ENCODE results near the gene MSN.
A peak's percentile ranks its signal among the peaks of the same experiment; 100 is the strongest.

MSN gene

GRCh38 chrX:65674204-65674893, 6.9 kb downstream of the MSN start:
- DNase-seq = no peak

GRCh38 chrX:65677954-65678469, 10.6 kb downstream of the MSN start:
- DNase-seq = no peak

DNA sequence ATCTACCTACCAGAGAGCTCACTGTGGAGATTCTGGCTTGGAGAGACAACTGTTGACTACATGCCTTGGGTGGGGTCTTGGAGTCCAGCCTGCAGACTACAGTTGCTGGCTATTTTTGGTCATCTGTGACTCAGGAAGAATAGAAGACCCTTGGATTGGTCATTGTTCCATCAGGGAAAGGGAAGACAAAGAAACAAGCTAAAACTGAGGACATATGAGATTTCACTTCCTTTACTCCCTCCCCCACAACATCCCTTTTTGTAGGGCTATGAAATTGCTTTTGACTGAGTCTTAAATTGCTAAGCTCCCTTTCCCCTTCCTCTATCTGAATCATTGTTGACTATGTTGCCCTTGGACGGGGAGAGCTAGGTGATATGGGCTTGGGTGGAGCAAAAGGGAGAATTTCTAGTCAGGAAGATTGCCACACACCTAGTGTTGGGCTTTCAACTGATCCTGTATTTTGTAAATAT, 11.7 kb downstream of the MSN start:
- peak; percentile 14 for DNase-seq

DNA sequence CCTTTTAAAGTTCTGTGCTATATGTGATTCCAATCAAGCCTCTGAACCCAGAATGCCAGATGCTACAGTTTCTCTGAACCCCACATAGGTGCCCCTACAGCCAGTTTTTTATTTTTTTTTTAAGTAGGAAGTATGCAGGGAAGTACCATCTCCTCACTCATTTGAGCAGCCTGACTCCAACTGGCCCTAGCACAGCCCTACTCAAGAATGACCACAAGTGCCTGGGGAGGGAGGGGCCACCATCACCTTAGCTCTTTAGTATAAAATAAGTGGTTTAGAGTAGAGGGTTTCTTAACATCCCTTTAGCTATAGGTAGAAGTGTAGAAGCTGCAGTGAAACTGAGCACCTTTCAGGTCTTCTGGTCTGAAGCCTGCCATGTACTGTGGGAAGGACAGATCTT, 14.4 kb downstream of the MSN start:
- no peak for DNase-seq

DNA sequence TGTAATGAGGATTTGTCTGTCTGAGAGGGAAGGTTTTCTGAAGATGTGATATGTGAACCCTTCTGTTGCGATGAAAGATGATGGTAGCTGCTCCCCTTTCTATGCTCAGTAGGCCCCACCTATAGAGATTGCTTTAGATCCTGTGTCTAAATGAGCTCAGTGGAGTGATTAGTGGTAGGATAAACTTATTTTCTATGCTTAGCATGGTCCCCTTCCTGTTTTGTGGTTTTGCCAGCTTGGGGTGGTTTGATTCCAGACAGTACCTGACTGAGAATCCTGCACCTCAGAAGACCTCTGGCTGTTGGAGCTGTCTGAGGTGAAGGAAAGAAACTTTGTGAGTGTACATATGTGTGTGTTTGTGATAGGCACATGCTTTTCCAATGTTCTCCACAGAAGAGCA, 17.7 kb downstream of the MSN start:
- no peak for DNase-seq

- DNase-seq = no peak
Measured at GRCh38 chrX:65686236-65686635, 18.8 kb downstream of the MSN start.

DNA sequence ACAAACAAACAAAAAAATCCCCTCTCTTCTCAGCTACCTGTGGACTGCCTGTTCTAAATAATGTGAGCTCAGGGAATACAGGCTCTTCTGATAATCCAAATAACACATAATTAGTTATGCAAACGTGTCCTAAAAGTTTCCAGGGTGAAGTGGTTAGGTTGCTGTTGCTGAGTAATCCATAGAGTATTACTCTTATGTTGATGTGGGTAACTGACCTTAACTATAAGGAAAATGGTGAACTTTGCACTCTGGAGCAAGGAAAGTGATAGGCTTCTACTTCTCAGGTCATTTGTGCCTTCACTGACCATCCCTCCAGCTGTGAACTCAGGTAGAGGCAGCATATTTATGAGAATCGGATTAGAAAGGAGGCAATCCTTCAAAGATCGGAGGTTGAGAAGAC, 19.9 kb downstream of the MSN start:
- no peak for DNase-seq

GRCh38 chrX:65688403-65688871, 21.0 kb downstream of the MSN start:
- peak; percentile 39 for DNase-seq

DNA sequence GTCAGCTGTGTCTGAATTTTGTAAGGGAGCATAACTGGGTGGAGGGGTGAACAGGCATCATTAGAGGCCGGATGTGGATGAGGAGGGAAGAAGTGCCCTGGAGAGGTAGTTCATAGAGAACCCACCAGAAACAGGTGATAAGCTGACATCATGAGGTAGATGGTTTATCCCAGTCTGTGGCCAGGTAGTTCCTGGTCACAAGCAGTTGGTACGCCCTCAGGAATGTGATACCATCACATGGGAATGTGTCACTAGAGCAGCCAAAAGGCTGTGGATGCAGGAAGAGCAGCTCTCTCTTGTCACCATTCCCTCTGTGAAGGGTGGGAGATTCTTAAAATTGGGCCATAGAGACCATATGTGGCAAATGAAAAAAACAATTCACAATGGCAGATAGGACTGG, 21.9 kb downstream of the MSN start:
- no peak for DNase-seq

- no peak for DNase-seq
Measured at GRCh38 chrX:65690057-65690855, 22.8 kb downstream of the MSN start.

DNA sequence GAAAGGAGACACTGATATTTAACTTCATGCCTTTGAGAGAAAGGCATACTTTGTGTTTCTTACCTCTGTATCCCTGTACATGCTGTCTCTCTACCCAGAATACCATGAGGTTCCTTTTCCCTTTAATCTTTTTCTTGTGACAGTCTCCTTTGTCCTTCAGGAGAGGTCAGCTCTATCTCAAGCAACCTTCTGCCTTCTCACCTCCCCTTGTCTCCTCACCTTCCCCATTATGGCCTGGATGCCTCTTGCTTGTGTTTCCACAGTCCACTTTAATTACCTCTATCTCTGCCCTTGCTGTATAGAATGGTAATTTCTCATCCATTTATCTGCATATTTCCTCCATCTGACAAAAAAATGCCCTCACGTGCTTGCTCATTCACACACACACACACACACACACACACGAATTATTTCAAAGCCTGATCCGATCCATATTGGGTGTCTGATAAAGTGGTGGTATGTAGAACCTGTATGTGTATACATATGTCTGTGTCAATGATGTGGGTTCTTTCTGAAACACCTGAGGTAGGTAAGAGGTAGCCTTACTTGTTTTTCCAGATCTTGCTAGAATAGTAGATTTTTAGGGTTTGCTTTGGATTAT, 28.5 kb downstream of the MSN start:
- DNase-seq = no peak

DNA sequence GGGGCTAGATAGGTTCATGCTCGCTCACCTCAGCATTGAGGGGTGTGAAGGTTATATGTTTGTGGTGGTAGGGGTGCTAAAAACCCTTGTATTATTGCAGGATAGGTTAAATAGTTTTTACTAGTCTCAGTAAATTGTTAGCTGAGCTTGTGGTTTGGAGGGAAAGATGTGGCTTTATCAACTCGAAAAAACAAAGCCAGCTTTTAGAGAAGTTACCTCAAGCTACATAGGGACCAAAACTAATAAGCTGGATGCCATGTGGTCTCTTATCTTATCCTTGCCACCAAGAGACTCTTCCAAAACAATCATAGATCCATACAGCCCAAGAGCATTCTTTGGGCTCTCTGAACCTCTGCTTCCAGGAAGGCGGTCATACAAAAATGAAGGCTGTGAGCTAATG, 29.2 kb downstream of the MSN start:
- peak; percentile 3 for DNase-seq

DNA sequence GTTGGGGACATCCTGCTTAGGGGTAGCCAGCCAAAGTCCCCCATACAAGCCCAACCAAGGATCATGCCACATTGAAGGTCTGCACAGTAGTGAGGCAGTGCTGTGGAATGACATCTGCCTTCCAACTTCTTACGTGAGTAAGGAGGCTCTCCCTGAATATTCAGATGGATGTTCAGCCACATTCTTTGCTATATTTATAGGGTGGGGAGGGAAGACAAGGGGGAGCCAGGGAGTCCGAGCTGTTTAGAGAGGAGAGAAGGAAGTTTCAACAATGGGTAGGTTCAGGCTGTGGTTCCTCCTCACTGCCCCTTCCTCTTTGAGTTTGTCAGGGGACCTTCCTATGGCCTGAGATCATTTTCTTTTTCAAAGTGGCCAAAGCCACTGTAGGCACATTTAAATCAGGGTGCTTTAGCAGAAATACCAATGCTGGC, 29.8 kb downstream of the MSN start:
- peak; percentile 20 for DNase-seq

- DNase-seq = peak; percentile 84
Measured at GRCh38 chrX:65697915-65698796, 30.7 kb downstream of the MSN start.

DNA sequence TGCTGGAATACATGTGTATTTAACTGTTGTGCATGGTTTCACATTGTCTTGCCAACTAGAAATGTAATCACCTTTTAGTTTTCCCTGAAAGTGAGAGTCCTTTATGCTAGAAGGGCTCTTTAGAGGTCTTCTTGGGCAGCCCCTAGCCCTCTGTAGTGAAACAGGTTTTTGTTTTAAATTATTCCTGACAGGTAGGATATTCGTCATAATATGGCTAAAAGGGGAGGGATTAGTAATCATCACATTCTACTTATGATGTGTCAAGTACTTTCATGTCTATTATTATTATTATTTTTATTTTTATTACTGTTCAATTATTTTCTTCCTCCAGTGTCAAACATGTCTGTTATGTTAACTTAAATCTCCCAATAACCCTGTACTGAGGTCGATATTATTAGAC, 35.5 kb downstream of the MSN start:
- DNase-seq = no peak

DNA sequence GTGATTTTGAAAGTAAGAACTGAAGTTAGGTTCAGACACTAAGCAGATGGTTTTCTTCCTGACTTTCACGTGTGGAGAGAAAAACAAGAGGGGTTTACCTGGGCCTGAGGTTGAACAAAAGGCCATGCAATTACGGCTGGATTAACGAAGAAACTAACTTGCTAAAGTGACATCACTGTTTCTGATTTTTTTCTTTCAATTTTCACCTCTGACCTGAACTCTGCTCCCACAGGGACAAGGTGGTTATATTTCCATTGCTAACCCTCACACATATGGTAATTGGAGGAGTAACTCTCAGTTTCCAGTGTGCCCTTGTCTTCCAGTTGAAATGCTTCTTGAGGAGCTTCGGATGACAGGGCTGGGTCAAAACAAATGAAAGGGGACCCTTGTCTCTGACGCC, 38.0 kb downstream of the MSN start:
- DNase-seq = no peak

DNA sequence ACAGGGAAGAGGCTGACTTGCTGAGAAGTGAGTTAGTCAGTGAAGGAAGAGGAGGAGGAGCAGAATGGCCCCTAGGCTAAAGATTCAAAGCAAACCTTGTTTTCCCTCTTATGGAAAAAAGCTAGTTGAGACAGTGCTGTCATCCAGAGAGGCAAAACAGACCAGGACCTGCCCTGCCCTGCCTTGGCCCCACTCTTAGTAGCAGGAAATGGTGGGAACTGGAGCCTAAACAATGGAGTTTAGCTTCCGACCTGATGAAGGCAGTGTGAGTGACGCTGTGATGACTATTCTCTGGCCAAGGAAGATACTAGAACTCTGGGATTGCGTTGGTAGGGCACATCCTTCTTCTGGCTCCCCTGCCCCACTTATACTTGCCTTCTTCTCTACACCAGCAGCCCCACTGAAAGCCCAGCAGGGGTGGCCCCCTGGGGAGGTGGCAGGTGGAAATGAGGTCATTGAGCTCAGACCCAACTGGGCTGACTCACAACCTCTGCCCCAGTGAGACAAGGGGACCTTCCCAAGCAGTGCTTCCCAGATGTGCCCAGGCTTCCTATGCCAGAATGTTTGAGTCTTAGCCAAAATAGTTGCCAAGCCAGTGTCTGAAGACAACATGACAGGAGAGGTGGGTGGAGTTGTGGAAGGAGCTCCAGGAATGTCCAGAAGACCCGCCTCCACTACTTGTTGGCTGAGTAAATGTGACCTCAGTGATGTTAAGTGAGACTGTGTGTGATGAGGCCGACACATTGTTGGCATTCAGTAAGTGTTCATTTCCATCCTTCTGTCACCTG, 38.8 kb downstream of the MSN start:
- no peak for DNase-seq

DNA sequence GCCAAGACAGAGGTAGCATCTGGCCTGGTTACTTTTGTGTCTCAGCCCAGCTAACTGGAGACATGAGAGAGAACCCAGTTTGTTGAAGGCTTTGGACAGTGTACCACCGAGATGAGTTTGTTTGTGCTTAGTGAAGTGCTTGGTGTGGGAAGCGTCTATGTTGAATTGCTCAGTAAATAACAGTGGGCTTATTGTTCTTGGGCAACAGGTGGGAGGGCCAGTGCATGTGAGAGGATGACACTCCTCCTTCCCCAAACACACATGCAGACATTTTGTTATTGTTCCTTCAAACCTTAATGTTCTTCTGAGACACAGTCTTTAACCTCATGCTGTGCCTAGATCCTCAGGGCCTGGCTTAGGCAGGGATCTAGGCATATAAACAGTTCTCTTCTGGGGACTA, 39.7 kb downstream of the MSN start:
- DNase-seq = no peak

DNA sequence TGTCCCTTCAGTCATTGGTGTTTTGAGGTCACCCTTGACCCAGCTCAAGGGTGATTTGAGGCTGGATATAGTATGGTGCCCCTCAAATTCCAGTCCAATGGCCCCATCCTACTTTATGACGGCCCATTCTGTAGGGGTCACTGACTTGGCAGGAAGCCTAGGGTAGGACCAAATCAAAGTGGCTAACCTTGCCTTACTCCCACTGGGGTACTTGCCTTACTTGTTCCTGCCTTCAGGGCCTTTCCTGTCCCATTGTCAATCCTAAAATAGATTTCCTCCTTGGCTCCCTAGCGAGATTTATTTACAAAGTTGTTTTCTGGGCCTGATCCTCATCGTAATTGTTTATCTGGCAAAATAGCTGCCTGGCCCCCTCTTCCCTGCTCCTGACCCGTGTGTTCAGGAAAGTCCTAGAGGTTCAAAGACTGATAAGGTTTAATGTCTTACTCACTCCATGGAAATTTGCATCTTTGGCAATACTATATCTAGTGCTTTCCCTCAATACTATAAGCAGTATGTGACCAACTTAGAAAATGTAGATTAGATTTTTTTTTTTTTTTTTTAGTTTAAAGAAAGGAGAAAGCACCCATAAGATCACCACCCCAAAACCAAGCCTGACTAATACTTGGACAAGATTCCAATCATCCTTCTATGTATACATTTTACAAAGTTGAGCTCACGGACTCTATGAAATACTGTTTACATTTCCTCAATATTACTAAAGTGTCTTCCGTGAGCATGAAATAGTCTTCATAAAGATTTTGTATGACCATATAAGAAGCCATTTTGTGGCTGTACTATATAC, 44.8 kb downstream of the MSN start:
- DNase-seq = no peak

- DNase-seq = no peak
Measured at GRCh38 chrX:65718538-65718937, 51.1 kb downstream of the MSN start.
